GM23338 (cell line): ENCODE results near the gene ATL2. TPM values are rescaled to one million over a fixed set of nuclear protein-coding genes. Genes with fewer than 3 reads are reported as not detected.

Experiments
- ATAC-seq: fragments of 200-7000 bp; cut with Tn5 transposase; 3 replicates; pipeline ENCODE4 v1.9.1; 2020
- DNase-seq: peaks from one replicate; pipeline ENCODE4 v3.0.0-alpha.2; 2015; ENCODE audit warnings: low spot score
- H2AFZ ChIP-seq: fragments of 200-600 bp; sonication (generic); 2 replicates; pipeline ENCODE4 v1.8.0; 2016; ENCODE audit warnings: antibody characterized with exemption, mild to moderate bottlenecking, moderate library complexity
- H3F3A ChIP-seq: fragments of 200-600 bp; sonication (generic); replicated peaks from 2 replicates; pipeline ENCODE4 v1.8.0; 2017; ENCODE audit warnings: antibody characterized with exemption, mixed run types, low read depth
- H3K27ac ChIP-seq: fragments of 200-600 bp; sonication (generic); 2 replicates; pipeline ENCODE4 v1.6.1; 2016; ENCODE audit warnings: low read depth
- H3K27me3 ChIP-seq: fragments of 200-600 bp; sonication (generic); 2 replicates; pipeline ENCODE4 v1.8.0; 2016; ENCODE audit warnings: mild to moderate bottlenecking, mixed run types, moderate library complexity; ENCODE audit not compliant: insufficient read depth
- H3K36me3 ChIP-seq: fragments of 200-600 bp; sonication (generic); 2 replicates; pipeline ENCODE4 v1.8.0; 2016; ENCODE audit warnings: mild to moderate bottlenecking; ENCODE audit not compliant: insufficient read depth
- H3K4me1 ChIP-seq: fragments of 200-600 bp; sonication (generic); 2 replicates; pipeline ENCODE4 v1.8.0; 2016; ENCODE audit warnings: mild to moderate bottlenecking, moderate library complexity; ENCODE audit not compliant: insufficient read depth
- H3K4me2 ChIP-seq: fragments of 200-600 bp; sonication (generic); 2 replicates; pipeline ENCODE4 v1.7.1; 2017; ENCODE audit warnings: mixed run types
- H3K4me3 ChIP-seq: fragments of 200-600 bp; sonication (generic); 2 replicates; pipeline ENCODE4 v1.6.1; 2016; ENCODE audit warnings: mixed run types
- H3K79me2 ChIP-seq: fragments of 200-600 bp; sonication (generic); replicated peaks from 2 replicates; pipeline ENCODE4 v1.8.0; 2017; ENCODE audit warnings: mild to moderate bottlenecking; ENCODE audit not compliant: insufficient read depth
- H3K9me2 ChIP-seq: fragments of 200-600 bp; sonication (generic); 2 replicates; pipeline ENCODE4 v1.8.0; 2017; ENCODE audit not compliant: insufficient read depth
- H4K20me1 ChIP-seq: fragments of 200-600 bp; sonication (generic); replicated peaks from 2 replicates; pipeline ENCODE4 v1.8.0; 2017; ENCODE audit warnings: mild to moderate bottlenecking; ENCODE audit not compliant: insufficient read depth
- H3K27ac Mint-ChIP-seq: 2 replicates; pipeline ENCODE4 v1.8.0; 2020; ENCODE audit warnings: inconsistent platforms, mild to moderate bottlenecking, moderate library complexity, mixed read lengths
- H3K27me3 Mint-ChIP-seq: 3 replicates; pipeline ENCODE4 v1.8.0; 2022; ENCODE audit warnings: low read depth, mild to moderate bottlenecking, moderate library complexity, mixed read lengths, inconsistent platforms; ENCODE audit not compliant: insufficient read depth, poor library complexity
- H3K36me3 Mint-ChIP-seq: 3 replicates; pipeline ENCODE4 v1.8.0; 2021; ENCODE audit warnings: low read depth, mild to moderate bottlenecking, inconsistent platforms, moderate library complexity, mixed read lengths
- H3K4me1 Mint-ChIP-seq: 3 replicates; pipeline ENCODE4 v1.8.0; 2020; ENCODE audit warnings: mild to moderate bottlenecking, inconsistent platforms, mixed read lengths
- H3K4me3 Mint-ChIP-seq: 3 replicates; pipeline ENCODE4 v1.8.0; 2021; ENCODE audit warnings: moderate library complexity, mild to moderate bottlenecking, inconsistent platforms, mixed read lengths
- H3K9me3 Mint-ChIP-seq: 3 replicates; pipeline ENCODE4 v1.8.0; 2020; ENCODE audit warnings: moderate library complexity, mild to moderate bottlenecking, inconsistent platforms, mixed read lengths
- CREB1 ChIP-seq: fragments of 250-450 bp; sonication (Bioruptor Pico); IDR thresholded peaks from 2 replicates; pipeline ENCODE4 v1.5.0; 2020; ENCODE audit warnings: low read depth, mild to moderate bottlenecking, moderate library complexity
- CTCF ChIP-seq, 2 experiments: fragments of 200-600 bp in 1 of 2; sonication (generic) in 1 of 2; conservative IDR thresholded peaks; 2 replicates each; pipeline versions ENCODE4 v1.5.1 to v1.6.1; 2016 to 2017; ENCODE audit warnings: antibody characterized with exemption in 2 of 2, low read depth in 2 of 2, mild to moderate bottlenecking in 2 of 2, moderate library complexity in 1 of 2
- EZH2 ChIP-seq: fragments of 200-600 bp; sonication (generic); IDR thresholded peaks from one replicate; pipeline ENCODE4 v1.8.0; 2017; ENCODE audit warnings: antibody characterized with exemption, mild to moderate bottlenecking, low read depth; ENCODE audit not compliant: unreplicated experiment
- EZH2phosphoT487 ChIP-seq: fragments of 200-600 bp; sonication (generic); IDR thresholded peaks from one replicate; pipeline ENCODE4 v1.8.1; 2018; ENCODE audit warnings: antibody characterized with exemption; ENCODE audit not compliant: unreplicated experiment
- NANOG ChIP-seq: IDR thresholded peaks from 2 replicates; pipeline ENCODE4 v1.6.1; 2016; ENCODE audit warnings: antibody characterized with exemption, borderline replicate concordance
- POLR2AphosphoS5 ChIP-seq: IDR thresholded peaks from 2 replicates; pipeline ENCODE4 v1.6.1; 2016; ENCODE audit warnings: antibody characterized with exemption, low read depth
- REST ChIP-seq: IDR thresholded peaks from one replicate; pipeline ENCODE4 v1.6.1; 2018; ENCODE audit warnings: antibody characterized with exemption; ENCODE audit not compliant: unreplicated experiment
- STAT1 ChIP-seq: IDR thresholded peaks from one replicate; pipeline ENCODE4 v1.6.1; 2016; ENCODE audit warnings: antibody characterized with exemption; ENCODE audit not compliant: unreplicated experiment
- ZNF114 ChIP-seq: fragments of 250-450 bp; sonication (Bioruptor Pico); IDR thresholded peaks from 2 replicates; pipeline ENCODE4 v1.5.0; 2020; ENCODE audit warnings: mild to moderate bottlenecking, moderate library complexity
- ZNF331 ChIP-seq: fragments of 250-450 bp; sonication (Bioruptor Pico); IDR thresholded peaks from 2 replicates; pipeline ENCODE4 v1.5.0; 2020; ENCODE audit warnings: low read depth, mild to moderate bottlenecking, moderate library complexity
- polyA plus RNA-seq: library from polyadenylated mRNA; unstranded; fragments of >200 nt; fragmentation: Nextera tagmentation; extraction: Ambion mirVana; gene quantifications from 2 replicates; pipeline ENCODE4 v1.2.1, GENCODE V29; 2016
- total RNA-seq: library from RNA; depleted of rRNA; stranded (reverse); fragments of >200 nt; shearing (Covaris generic); gene quantifications from 2 replicates; pipeline ENCODE4 v1.2.3, GENCODE V29; 2014
- TF ChIP-seq, protein P1 (sequence below): fragments of 250-450 bp; sonication (Bioruptor Pico); IDR thresholded peaks from 2 replicates; pipeline ENCODE4 v1.5.0; 2020; ENCODE audit warnings: mild to moderate bottlenecking, moderate library complexity
- TF ChIP-seq, protein P2 (sequence below): IDR thresholded peaks from 2 replicates; pipeline ENCODE4 v1.6.1; 2016; ENCODE audit warnings: antibody characterized with exemption

The ATL2 gene
- total and polyA plus RNA-seq, 2 experiments from 2014 or later, result 30.2 to 140 TPM

DNA sequence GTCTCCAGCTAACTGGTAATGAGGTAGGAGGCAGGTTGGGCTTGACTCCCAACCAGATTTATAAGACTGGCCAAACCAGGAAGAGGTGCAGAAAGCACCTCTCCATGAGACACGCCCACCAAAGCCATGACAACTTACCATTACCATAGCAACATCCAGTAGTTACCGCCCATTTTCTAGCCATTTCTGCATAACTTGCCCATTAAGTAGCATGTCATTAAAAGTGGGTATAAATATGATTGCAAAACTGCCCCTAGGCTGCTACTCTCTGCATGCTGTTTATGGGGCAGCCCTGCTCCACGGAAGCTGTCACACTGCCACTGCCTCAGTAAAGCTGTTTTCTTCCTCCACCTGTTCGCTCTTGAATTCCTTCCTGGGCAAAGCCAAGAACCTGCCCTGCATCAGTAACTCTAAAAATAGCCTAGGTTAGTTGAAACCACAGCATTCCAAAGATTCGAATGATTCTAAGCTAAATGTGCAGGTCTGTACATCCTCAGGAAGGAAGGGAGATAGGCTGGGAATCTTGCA is 131.9 kb downstream of the ATL2 start (continued):
- TF ChIP-seq, protein P1, sequence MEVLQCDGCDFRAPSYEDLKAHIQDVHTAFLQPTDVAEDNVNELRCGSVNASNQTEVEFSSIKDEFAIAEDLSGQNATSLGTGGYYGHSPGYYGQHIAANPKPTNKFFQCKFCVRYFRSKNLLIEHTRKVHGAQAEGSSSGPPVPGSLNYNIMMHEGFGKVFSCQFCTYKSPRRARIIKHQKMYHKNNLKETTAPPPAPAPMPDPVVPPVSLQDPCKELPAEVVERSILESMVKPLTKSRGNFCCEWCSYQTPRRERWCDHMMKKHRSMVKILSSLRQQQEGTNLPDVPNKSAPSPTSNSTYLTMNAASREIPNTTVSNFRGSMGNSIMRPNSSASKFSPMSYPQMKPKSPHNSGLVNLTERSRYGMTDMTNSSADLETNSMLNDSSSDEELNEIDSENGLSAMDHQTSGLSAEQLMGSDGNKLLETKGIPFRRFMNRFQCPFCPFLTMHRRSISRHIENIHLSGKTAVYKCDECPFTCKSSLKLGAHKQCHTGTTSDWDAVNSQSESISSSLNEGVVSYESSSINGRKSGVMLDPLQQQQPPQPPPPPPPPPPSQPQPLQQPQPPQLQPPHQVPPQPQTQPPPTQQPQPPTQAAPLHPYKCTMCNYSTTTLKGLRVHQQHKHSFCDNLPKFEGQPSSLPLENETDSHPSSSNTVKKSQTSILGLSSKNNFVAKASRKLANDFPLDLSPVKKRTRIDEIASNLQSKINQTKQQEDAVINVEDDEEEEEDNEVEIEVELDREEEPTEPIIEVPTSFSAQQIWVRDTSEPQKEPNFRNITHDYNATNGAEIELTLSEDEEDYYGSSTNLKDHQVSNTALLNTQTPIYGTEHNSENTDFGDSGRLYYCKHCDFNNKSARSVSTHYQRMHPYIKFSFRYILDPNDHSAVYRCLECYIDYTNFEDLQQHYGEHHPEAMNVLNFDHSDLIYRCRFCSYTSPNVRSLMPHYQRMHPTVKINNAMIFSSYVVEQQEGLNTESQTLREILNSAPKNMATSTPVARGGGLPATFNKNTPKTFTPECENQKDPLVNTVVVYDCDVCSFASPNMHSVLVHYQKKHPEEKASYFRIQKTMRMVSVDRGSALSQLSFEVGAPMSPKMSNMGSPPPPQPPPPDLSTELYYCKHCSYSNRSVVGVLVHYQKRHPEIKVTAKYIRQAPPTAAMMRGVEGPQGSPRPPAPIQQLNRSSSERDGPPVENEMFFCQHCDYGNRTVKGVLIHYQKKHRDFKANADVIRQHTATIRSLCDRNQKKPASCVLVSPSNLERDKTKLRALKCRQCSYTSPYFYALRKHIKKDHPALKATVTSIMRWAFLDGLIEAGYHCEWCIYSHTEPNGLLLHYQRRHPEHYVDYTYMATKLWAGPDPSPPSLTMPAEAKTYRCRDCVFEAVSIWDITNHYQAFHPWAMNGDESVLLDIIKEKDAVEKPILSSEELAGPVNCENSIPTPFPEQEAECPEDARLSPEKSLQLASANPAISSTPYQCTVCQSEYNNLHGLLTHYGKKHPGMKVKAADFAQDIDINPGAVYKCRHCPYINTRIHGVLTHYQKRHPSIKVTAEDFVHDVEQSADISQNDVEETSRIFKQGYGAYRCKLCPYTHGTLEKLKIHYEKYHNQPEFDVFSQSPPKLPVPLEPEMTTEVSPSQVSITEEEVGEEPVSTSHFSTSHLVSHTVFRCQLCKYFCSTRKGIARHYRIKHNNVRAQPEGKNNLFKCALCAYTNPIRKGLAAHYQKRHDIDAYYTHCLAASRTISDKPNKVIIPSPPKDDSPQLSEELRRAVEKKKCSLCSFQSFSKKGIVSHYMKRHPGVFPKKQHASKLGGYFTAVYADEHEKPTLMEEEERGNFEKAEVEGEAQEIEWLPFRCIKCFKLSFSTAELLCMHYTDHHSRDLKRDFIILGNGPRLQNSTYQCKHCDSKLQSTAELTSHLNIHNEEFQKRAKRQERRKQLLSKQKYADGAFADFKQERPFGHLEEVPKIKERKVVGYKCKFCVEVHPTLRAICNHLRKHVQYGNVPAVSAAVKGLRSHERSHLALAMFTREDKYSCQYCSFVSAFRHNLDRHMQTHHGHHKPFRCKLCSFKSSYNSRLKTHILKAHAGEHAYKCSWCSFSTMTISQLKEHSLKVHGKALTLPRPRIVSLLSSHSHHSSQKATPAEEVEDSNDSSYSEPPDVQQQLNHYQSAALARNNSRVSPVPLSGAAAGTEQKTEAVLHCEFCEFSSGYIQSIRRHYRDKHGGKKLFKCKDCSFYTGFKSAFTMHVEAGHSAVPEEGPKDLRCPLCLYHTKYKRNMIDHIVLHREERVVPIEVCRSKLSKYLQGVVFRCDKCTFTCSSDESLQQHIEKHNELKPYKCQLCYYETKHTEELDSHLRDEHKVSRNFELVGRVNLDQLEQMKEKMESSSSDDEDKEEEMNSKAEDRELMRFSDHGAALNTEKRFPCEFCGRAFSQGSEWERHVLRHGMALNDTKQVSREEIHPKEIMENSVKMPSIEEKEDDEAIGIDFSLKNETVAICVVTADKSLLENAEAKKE (CRISPR knock-in tag), result no peak
- no peak for TF ChIP-seq STAT1

- Histone ChIP-seq H3K4me1 (no peaks in the 10 kb centered on the region), H3K27ac (no peak overlapping the region), H3K36me3 (no peaks in the 10 kb centered on the region), H3K4me3 (no peak overlapping the region), H3F3A (no peaks in the 10 kb centered on the region), H3K9me2 (0 out of 2 replicates have a peak, but pooled peaks cover 2% of the 10 kb centered on the region), H2AFZ (no peak overlapping the region), H3K27me3 (no peaks in the 10 kb centered on the region), H4K20me1 (no peaks in the 10 kb centered on the region), H3K79me2 (no peaks in the 10 kb centered on the region), H3K4me2 (no peak overlapping the region)
- DNase-seq, result no peak
- no peak for ATAC-seq
- Mint-ChIP-seq H3K27me3 (peaks cover 2% of the 10 kb centered on the region), H3K36me3 (no peaks in the 10 kb centered on the region), H3K27ac (no peak overlapping the region), H3K4me1 (no peaks in the 10 kb centered on the region; the same call in 1 of the 3 replicates), H3K9me3 (no peaks in the 10 kb centered on the region), H3K4me3 (no peak overlapping the region)
- no peak for TF ChIP-seq NANOG
- TF ChIP-seq CREB1 (CRISPR knock-in tag), result no peak
- no peak for TF ChIP-seq ZNF331 (CRISPR knock-in tag)
- TF ChIP-seq REST, result no peak
- no peak for TF ChIP-seq ZNF114 (CRISPR knock-in tag)
- no peak for TF ChIP-seq EZH2
- TF ChIP-seq STAT1, result no peak
- TF ChIP-seq, protein P2, sequence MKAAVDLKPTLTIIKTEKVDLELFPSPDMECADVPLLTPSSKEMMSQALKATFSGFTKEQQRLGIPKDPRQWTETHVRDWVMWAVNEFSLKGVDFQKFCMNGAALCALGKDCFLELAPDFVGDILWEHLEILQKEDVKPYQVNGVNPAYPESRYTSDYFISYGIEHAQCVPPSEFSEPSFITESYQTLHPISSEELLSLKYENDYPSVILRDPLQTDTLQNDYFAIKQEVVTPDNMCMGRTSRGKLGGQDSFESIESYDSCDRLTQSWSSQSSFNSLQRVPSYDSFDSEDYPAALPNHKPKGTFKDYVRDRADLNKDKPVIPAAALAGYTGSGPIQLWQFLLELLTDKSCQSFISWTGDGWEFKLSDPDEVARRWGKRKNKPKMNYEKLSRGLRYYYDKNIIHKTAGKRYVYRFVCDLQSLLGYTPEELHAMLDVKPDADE, result no peak
- no peak for TF ChIP-seq POLR2AphosphoS5
- no peak for TF ChIP-seq EZH2phosphoT487
- TF ChIP-seq CTCF (conservative IDR thresholded peaks at IDR 0.05; ENCODE audit: low read depth in 2 of 2), result no peak
Observed at GRCh38 chr2:38244301-38244700, 132.8 kb downstream of the ATL2 start.
